OCI-LY3 (cell line): Measurements from ENCODE around the gene SEZ6L.

Source experiments
- H2AFZ ChIP-seq: fragments of 200-600, 300-600 bp; shearing (Covaris generic); 2 replicates; pipeline ENCODE4 v1.6.0; 2014; ENCODE audit warnings: antibody characterized with exemption, low read depth, low read length
- H3K27ac ChIP-seq: fragments of 200-600, 300-600 bp; sonication (generic); 2 replicates; pipeline ENCODE4 v1.5.1; 2014; ENCODE audit warnings: mild to moderate bottlenecking, low read length, moderate library complexity, mixed read lengths
- H3K27me3 ChIP-seq: fragments of 200-600, 300-600 bp; sonication (generic); 2 replicates; pipeline ENCODE4 v1.6.1; 2014; ENCODE audit warnings: low read depth, low read length, mixed read lengths
- H3K36me3 ChIP-seq: fragments of 200-600, 300-600 bp; sonication (generic); replicated peaks from 2 replicates; pipeline ENCODE3; 2014; ENCODE audit warnings: low read depth, low read length, mixed read lengths
- H3K4me1 ChIP-seq: fragments of 300-600, 200-600 bp; sonication (generic); 2 replicates; pipeline ENCODE4 v1.6.1; 2014; ENCODE audit warnings: low read length, mixed read lengths
- H3K4me2 ChIP-seq: fragments of 200-600, 300-600 bp; sonication (generic); 2 replicates; pipeline ENCODE4 v1.6.1; 2014; ENCODE audit warnings: low read length, mixed read lengths
- H3K4me3 ChIP-seq: fragments of 300-600, 200-600 bp; sonication (generic); 2 replicates; pipeline ENCODE4 v1.5.1; 2014; ENCODE audit warnings: antibody characterized with exemption, mild to moderate bottlenecking, low read length, moderate library complexity
- H3K79me2 ChIP-seq: fragments of 300-600, 200-600 bp; shearing (Covaris generic); 2 replicates; pipeline ENCODE4 v1.6.1; 2014; ENCODE audit warnings: mild to moderate bottlenecking, low read length, mixed read lengths
- H3K9ac ChIP-seq: fragments of 300-600, 200-600 bp; shearing (Covaris generic); 2 replicates; pipeline ENCODE4 v1.6.0; 2014; ENCODE audit warnings: mild to moderate bottlenecking, low read length, moderate library complexity
- H3K9me3 ChIP-seq: fragments of 200-600, 300-600 bp; shearing (Covaris generic); 2 replicates; pipeline ENCODE4 v1.6.1; 2014; ENCODE audit warnings: low read length, mixed read lengths; ENCODE audit not compliant: insufficient read depth
- H4K20me1 ChIP-seq: fragments of 200-600, 300-600 bp; sonication (generic); 2 replicates; pipeline ENCODE4 v1.6.1; 2016; ENCODE audit warnings: low read length, mixed read lengths; ENCODE audit not compliant: insufficient read depth
- CTCF ChIP-seq: fragments of 200-600, 300-600 bp; sonication (generic); IDR thresholded peaks from 2 replicates; pipeline ENCODE4 v1.5.1; 2014; ENCODE audit warnings: antibody characterized with exemption, low read length, low read depth
- EZH2phosphoT487 ChIP-seq: fragments of 200-600 bp; shearing (Covaris generic); IDR thresholded peaks from 2 replicates; pipeline ENCODE4 v1.6.1; 2018; ENCODE audit warnings: antibody characterized with exemption, mixed run types, low read depth

SEZ6L gene

GRCh38 chr22:26238596-26238995 lies 69.3 kb downstream of the SEZ6L start:
- H4K20me1 ChIP-seq = no peaks in the 10 kb centered on the region
- H3K27me3 ChIP-seq = peaks cover 95% of the 10 kb centered on the region
- H3K27ac ChIP-seq = no peak overlapping the region
- no peak for TF ChIP-seq EZH2phosphoT487
- TF ChIP-seq CTCF = no peak
- H3K4me1 ChIP-seq = no peaks in the 10 kb centered on the region
- H2AFZ ChIP-seq = no peak overlapping the region
- H3K4me2 ChIP-seq = no peak overlapping the region
- H3K9ac ChIP-seq = no peak overlapping the region
- H3K36me3 ChIP-seq = no peaks in the 10 kb centered on the region
- H3K79me2 ChIP-seq = no peaks in the 10 kb centered on the region
- H3K4me3 ChIP-seq = no peak overlapping the region
- no peaks in the 10 kb centered on the region for H3K9me3 ChIP-seq

GRCh38 chr22:26239581-26239980 lies 70.3 kb downstream of the SEZ6L start:
- Histone ChIP-seq H3K9me3 (no peaks in the 10 kb centered on the region), H3K27me3 (peaks cover 92% of the 10 kb centered on the region), H3K4me2 (no peak overlapping the region), H2AFZ (no peak overlapping the region), H3K27ac (no peak overlapping the region), H3K4me3 (no peak overlapping the region), H3K36me3 (no peaks in the 10 kb centered on the region), H3K4me1 (no peaks in the 10 kb centered on the region), H3K79me2 (no peaks in the 10 kb centered on the region), H4K20me1 (no peaks in the 10 kb centered on the region), H3K9ac (no peak overlapping the region)
- no peak for TF ChIP-seq EZH2phosphoT487
- no peak for TF ChIP-seq CTCF

- TF ChIP-seq EZH2phosphoT487 (no peak), CTCF (no peak)
- Histone ChIP-seq H3K4me1 (no peaks in the 10 kb centered on the region), H2AFZ (no peak overlapping the region)
Measured at GRCh38 chr22:26241361-26241760, 72.1 kb downstream of the SEZ6L start.

GRCh38 chr22:26245001-26245400 lies 75.7 kb downstream of the SEZ6L start:
- H3K9me3 ChIP-seq = no peaks in the 10 kb centered on the region
- H3K4me3 ChIP-seq = no peak overlapping the region
- no peak overlapping the region for H3K9ac ChIP-seq
- no peaks in the 10 kb centered on the region for H3K79me2 ChIP-seq
- peaks cover 92% of the 10 kb centered on the region for H3K27me3 ChIP-seq
- H3K36me3 ChIP-seq = no peaks in the 10 kb centered on the region
- H3K4me1 ChIP-seq = no peaks in the 10 kb centered on the region
- TF ChIP-seq EZH2phosphoT487 = no peak
- no peak for TF ChIP-seq CTCF
- no peak overlapping the region for H3K27ac ChIP-seq
- H3K4me2 ChIP-seq = no peak overlapping the region
- H2AFZ ChIP-seq = no peak overlapping the region
- no peaks in the 10 kb centered on the region for H4K20me1 ChIP-seq

More at GRCh38 chr22:26241361-26241760, 72.1 kb downstream of the SEZ6L start:
- H3K27ac ChIP-seq = no peak overlapping the region
- H3K9me3 ChIP-seq = no peaks in the 10 kb centered on the region
- no peaks in the 10 kb centered on the region for H4K20me1 ChIP-seq
- peaks cover 92% of the 10 kb centered on the region for H3K27me3 ChIP-seq
- H3K36me3 ChIP-seq = no peaks in the 10 kb centered on the region
- no peak overlapping the region for H3K4me2 ChIP-seq
- no peak overlapping the region for H3K9ac ChIP-seq
- H3K4me3 ChIP-seq = no peak overlapping the region
- H3K79me2 ChIP-seq = no peaks in the 10 kb centered on the region
